NCI-H2107 treated with DMSO at 0.1 percent for 48 hours (cell line): ENCODE measurements around the gene SEC14L3.
A peak's percentile ranks its signal among the peaks of the same experiment; 100 is the strongest.

Experiments used
- DNase-seq: peaks from one replicate; lab custom pipeline; 2025; ENCODE audit not compliant: unreplicated experiment; lab: John Stamatoyannopoulos, UW

The SEC14L3 gene

DNA sequence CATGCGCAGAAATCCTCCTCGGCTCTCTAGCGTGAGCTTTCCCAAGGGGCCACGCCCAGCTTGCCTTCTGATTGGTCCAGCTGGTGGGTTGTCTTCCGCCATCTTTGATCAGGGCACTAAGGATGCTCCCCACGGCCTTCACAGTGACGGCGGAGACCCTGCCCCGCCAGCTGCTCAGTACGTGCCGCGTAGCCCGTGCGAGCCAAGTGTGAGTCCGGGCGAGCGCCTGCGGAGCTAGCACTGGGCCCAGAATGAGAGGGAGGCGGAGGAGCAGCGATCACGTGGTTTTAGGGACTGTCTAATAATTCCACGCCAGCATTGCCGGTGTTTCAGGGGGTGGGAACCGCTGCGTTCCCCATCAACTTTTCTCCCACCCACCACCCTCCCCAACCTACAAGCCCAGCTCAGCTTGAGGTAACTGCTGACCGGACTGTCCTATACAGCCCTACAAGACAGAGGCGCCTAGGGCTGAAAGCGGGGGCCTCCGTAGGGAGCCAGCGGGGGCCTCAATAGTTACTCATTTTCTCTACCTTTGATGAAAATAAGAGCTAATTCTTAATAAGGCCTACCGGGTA is 47.8 kb downstream of the SEC14L3 start:
- DNase-seq: peak; percentile 95

GRCh38 chr22:30423301-30423958 is 48.4 kb downstream of the SEC14L3 start:
- no peak for DNase-seq

DNA sequence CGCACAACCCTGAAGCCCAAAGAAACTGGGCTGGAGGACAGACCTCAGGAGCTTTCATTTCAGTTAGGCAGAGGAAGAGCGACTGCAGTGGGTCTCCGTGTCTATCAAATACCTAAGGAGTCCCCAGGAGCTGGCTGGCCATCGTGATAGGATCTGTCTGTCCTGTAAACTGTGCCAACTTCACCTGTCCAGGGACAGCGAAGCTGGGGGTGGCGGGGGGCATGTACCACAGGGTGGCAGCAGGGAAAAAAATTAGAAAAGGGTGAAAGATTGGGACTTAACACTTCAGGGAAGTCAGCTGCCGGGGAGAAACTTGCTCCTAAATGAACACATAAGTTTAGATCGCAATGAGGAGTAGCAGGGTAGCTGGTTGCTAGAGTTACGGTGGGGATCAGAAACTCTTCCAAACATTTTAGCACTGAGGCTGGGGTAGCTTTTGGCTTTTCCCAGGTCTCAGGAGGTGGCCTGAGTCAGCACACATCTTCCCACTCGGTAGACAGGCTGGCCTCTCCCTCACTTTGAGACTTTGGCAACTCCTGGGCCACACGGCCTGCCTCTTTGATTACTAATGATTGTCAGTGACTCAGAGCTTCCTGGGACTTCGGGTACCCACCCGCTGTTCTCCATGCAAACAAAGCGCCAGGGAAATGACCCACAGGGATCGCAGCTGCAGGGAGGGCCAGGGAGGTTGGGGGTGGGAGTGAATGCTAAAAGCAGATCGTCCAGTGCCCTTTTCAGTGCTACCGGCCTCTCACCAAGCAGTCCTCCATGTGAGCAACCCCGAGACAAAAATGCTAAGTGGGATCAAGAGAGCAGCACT is 49.1 kb downstream of the SEC14L3 start:
- no peak for DNase-seq

GRCh38 chr22:30421695-30422480 is 49.9 kb downstream of the SEC14L3 start:
- no peak for DNase-seq

DNA sequence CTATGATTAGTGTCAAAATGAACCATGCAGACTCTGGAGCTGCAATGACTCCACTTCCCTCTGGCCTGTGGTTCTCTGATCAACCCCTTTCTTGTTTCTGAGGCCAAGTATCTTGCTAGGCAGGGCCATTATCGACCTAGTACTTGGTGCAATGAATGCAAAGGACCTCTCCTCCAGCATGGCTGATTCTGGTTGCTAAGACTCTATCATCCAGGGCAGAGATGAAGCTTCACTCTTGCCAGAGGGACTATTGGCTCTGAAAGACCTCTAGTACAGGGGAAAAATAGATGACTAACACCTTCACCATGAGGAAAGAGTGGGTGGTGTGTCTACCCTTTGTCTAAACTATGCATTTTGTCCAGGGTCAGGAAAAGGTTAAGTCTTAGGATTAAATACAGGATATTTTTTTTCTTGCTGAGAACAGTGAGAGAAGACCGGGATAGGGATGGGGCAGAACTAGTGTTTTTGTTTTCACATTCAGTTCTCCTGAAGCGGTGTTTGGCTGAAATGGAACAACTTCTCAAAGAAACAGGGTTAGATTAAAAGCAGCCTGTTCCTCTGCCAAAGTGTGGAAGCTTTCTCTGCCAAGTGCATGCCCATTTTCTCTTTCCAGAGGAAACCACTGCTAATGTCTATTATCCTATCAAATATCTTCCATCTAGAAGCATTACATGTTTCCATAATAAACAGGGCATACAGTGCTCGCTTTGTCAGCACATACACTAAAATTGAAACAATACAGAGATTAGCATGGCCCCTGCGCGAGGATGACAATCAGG is 51.3 kb downstream of the SEC14L3 start:
- no peak for DNase-seq

GRCh38 chr22:30416837-30417236 is 55.0 kb downstream of the SEC14L3 start:
- no peak for DNase-seq

- no peak for DNase-seq
Measured at GRCh38 chr22:30416403-30416802, 55.4 kb downstream of the SEC14L3 start.

DNA sequence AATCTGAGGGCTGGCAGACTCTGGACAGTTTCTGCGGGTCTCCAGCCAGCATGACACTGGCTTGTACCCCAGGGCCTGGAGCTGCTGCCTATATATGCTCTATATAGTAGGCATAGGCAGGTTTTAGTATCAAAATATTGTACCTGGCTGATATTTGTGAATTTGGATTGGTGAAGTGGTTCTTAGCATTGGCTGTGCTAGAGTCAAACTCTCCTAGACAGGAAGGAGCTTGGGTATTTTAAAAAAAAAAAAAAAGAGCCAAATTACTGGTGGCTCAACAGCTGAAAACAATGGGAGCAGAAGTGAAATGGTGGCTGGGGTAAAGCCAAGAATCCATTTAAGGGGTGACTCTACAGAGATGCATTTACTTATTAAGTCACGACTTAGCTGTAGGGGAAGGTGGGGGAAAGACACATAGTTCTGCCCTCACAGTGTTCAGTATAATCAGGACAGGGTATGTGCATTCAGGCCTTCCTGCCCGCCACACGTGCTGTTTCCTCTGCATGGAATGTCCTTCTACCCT is 57.2 kb downstream of the SEC14L3 start:
- no peak for DNase-seq

DNA sequence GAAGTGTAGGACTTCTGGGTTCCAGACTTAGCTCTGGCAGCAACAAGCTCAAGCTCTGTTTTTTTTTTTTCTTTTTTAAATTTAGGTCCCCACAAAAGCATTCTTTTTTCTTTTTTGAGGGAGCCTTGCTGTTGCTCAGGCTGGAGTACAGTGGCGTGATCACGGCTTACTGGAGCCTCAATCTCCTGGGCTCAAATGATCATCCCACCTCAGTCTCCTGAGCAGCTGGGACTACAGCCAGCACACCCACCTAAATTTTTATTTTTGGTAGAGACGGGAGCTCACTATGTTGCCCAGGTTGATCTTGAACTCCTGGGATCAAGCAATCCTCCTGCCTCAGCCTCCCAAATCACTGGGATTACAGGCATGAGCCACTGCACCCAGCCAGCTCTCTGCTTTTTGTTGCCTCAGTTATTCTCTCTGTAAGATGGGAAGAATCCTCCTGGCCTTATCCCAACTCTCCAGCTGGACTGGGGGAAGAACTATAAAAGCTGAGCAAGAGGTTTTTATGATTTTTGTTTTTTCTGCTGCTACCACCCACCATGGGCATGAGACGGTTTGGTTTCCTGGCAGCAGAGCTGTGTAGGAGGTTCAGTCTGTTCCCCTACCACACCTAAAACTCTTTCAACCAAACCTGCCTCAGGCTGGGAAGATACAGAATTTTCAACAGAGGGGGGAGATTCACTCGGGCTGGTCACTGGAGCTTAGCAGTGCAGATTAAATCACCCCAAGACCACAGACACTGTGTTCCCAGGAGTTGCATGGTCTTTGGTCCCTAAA is 57.9 kb downstream of the SEC14L3 start:
- no peak for DNase-seq

GRCh38 chr22:30413001-30413400 is 58.8 kb downstream of the SEC14L3 start:
- no peak for DNase-seq

GRCh38 chr22:30411780-30412179 is 60.0 kb downstream of the SEC14L3 start:
- DNase-seq: no peak
